Thoracic aorta (tissue), 2 donors: ENCODE data around the gene ZFP57. TPM values are rescaled to one million over a fixed set of nuclear protein-coding genes. Genes with fewer than 3 reads are reported as not detected.

ENCODE experiments used
- ATAC-seq: fragments of 150-250 bp; one replicate; pipeline ENCODE4 v1.8.0; 2017; ENCODE audit warnings: low read depth; ENCODE audit not compliant: insufficient number of reproducible peaks, low FRiP score
- DNase-seq: peaks from one replicate; pipeline ENCODE4 v3.0.0-alpha.2; 2020; ENCODE audit warnings: low spot score
- H3K27ac ChIP-seq, 2 donors: fragments of 200-600 bp; sonication (generic); 1 replicate in 1 of 2; 2 replicates in 1 of 2; pipeline ENCODE4 v1.5.1; 2016; ENCODE audit warnings: mild to moderate bottlenecking in 2 of 2, moderate library complexity in 2 of 2
- H3K27me3 ChIP-seq: fragments of 200-600 bp; sonication (generic); replicated peaks from 2 replicates; pipeline ENCODE4 v1.6.0; 2016; ENCODE audit warnings: mild to moderate bottlenecking; ENCODE audit not compliant: insufficient read depth
- H3K36me3 ChIP-seq: fragments of 200-600 bp; sonication (generic); one replicate; pipeline ENCODE4 v1.5.1; 2016
- H3K4me1 ChIP-seq, 2 donors: fragments of 200-600 bp; sonication (generic); 1 replicate in 1 of 2; 2 replicates in 1 of 2; pipeline versions ENCODE4 v1.5.1 to v1.6.0; 2016; ENCODE audit warnings: low read depth in 2 of 2, mild to moderate bottlenecking in 1 of 2; ENCODE audit not compliant: control insufficient read depth in 1 of 2
- H3K4me3 ChIP-seq: fragments of 200-600 bp; sonication (generic); 2 replicates; pipeline ENCODE4 v1.5.1; 2016; ENCODE audit warnings: mild to moderate bottlenecking
- H3K9me3 ChIP-seq: fragments of 200-600 bp; sonication (generic); 2 replicates; pipeline ENCODE4 v1.5.1; 2016
- CTCF ChIP-seq: fragments of 200-600 bp; sonication (generic); IDR thresholded peaks from one replicate; pipeline ENCODE4 v1.5.1; 2019; ENCODE audit warnings: antibody characterized with exemption
- total RNA-seq, 2 donors: library from RNA; depleted of rRNA; stranded (reverse); fragments of >200 nt; gene quantifications; one replicate each; pipeline versions ENCODE4 v1.1.0 to v1.2.3, GENCODE V29; 2016

The ZFP57 gene
- total RNA-seq, 2 donors from 2014 or later = 3.2 TPM; not detected in 1

DNA sequence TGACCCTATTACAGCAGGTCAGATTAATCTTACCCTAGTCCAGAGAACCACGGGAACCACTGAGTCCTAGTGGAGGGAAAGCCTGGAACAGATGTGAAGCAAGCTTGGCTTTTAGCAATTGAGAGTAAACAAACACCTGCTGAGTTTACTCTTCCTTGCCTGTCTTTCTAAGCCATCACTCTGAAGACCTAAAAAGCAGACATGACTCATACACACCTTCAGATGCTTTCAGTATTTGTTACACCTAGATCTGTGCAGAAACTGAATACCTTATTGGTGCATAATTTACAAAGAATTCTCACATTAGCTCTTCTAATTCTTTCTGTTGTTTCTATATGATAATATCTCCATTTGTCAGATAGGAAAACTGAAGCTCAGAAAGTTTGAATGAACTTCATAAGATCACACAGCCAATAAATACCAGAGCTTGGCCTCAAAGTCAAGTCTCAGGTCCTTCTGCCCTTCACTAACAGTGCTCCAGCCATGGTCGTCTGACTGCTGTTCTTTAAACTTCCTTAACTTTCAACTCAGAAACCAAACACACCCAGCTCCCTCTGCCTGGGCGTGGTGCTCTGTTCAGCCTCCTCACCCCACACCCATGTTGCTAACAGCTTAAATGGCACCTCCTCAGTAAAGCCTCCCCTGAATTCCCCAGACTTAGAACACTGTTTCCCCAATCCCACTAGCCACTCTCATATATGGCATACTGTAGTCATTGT is 39.4 kb downstream of the ZFP57 start:
- no peak overlapping the region for H3K4me3 ChIP-seq
- no peaks in the 10 kb centered on the region for H3K27me3 ChIP-seq
- H3K4me1 ChIP-seq = no peaks in the 10 kb centered on the region
- no peaks in the 10 kb centered on the region for H3K36me3 ChIP-seq
- no peak for DNase-seq
- no peak for TF ChIP-seq CTCF
- H3K27ac ChIP-seq = no peak overlapping the region
- no peak for ATAC-seq
- H3K9me3 ChIP-seq = no peaks in the 10 kb centered on the region

- no peak overlapping the region for H3K27ac ChIP-seq
These were observed 43.7 kb downstream of the ZFP57 start for GRCh38 chr6:29637247-29637646.

GRCh38 chr6:29633534-29633905 is 47.4 kb downstream of the ZFP57 start:
- DNase-seq (no peak), ATAC-seq (no peak)
- Histone ChIP-seq H3K36me3 (no peaks in the 10 kb centered on the region), H3K9me3 (no peaks in the 10 kb centered on the region), H3K4me3 (peak overlapping the region; percentile 98), H3K4me1 (peaks cover 9 to 41% of the 10 kb centered on the region in 2 donors), H3K27me3 (no peaks in the 10 kb centered on the region), H3K27ac (peak overlapping the region; percentile 79 to 84)
- TF ChIP-seq CTCF = no peak

More at GRCh38 chr6:29637247-29637646, 43.7 kb downstream of the ZFP57 start:
- H3K27me3 ChIP-seq = no peaks in the 10 kb centered on the region
- H3K4me3 ChIP-seq = no peak overlapping the region
- ATAC-seq = no peak
- H3K36me3 ChIP-seq = no peaks in the 10 kb centered on the region
- TF ChIP-seq CTCF = no peak
- peaks cover 0 to 7% of the 10 kb centered on the region in 2 donors for H3K4me1 ChIP-seq
- DNase-seq = no peak
- H3K9me3 ChIP-seq = no peaks in the 10 kb centered on the region

- peak; percentile 79 for ATAC-seq
These were observed 48.0 kb downstream of the ZFP57 start, which contains the start of gene GABBR1 for GRCh38 chr6:29632789-29633533. GABBR1 (minus strand) TSS chr6:29633183; CDS start chr6:29632385, 798 bp downstream.

More at GRCh38 chr6:29632789-29633533, 48.0 kb downstream of the ZFP57 start, which contains the start of gene GABBR1:
- peak; percentile 61 for DNase-seq
- Histone ChIP-seq H3K4me3 (peak within 1 kb of the TSS; percentile 98), H3K36me3 (no peaks in the 10 kb centered on the region), H3K27ac (peak within 1 kb of the TSS; percentile 79 to 84), H3K9me3 (no peaks in the 10 kb centered on the region), H3K4me1 (peaks cover 9 to 41% of the 10 kb centered on the region in 2 donors), H3K27me3 (no peaks in the 10 kb centered on the region)
- no peak for TF ChIP-seq CTCF
